Measurements from ENCODE around the gene LRP1B.

- TF ChIP-seq POLR2A (IDR thresholded peaks at IDR 0.05; ENCODE audit: low read depth, low read length) (no peak), POLR2AphosphoS5 (IDR thresholded peaks at IDR 0.05; ENCODE audit: low read depth, low read length) (no peak), TAF1 (IDR thresholded peaks at IDR 0.05; ENCODE audit: borderline replicate concordance, low read depth, low read length) (no peak)
Measured at GRCh38 chr2:141589314-141589713, 541.5 kb downstream of the LRP1B start.
